Measurements from ENCODE around the gene FCRL6. TPM values are rescaled to one million over a fixed set of nuclear protein-coding genes. Genes with fewer than 3 reads are reported as not detected.

FCRL6 gene
- total and polyA plus RNA-seq, 2 experiments from 2014 or later: not detected

DNA sequence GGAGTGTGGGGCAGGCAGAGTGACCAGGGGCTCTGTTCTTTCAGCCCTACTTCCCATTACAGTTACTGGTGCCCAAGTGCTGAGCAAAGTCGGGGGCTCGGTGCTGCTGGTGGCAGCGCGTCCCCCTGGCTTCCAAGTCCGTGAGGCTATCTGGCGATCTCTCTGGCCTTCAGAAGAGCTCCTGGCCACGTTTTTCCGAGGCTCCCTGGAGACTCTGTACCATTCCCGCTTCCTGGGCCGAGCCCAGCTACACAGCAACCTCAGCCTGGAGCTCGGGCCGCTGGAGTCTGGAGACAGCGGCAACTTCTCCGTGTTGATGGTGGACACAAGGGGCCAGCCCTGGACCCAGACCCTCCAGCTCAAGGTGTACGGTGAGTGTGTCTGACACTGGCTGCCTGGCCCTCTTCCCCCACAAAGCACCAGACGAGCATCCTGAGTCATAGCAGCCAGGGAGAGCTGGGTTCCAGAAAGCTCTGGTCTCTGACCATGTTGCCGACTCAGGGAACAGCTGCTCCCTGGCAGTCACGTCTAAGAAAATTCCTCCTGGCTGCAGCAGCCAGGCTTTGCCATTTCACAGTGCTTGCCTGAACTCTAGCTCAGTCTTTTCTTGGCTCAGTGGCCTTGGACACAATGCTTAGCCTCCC, 27.8 kb downstream of the FCRL6 start:
- H3K36me3 ChIP-seq (ENCODE audit: low read depth): no peaks in the 10 kb centered on the region
- no peak overlapping the region for H3K9ac ChIP-seq
- in situ Hi-C loops (cut with MboI): no loop called here
- no peaks in the 10 kb centered on the region for H4K20me1 ChIP-seq (ENCODE audit: insufficient read depth)
- H3K4me2 ChIP-seq (ENCODE audit: unreplicated experiment): no peak overlapping the region
- peaks cover 9% of the 10 kb centered on the region for H3F3A ChIP-seq (ENCODE audit: insufficient read depth)
- no peaks in the 10 kb centered on the region for H3K9me3 ChIP-seq (ENCODE audit: low read depth)
- peak; percentile 87 for DNase-seq
- H3K4me1 ChIP-seq (ENCODE audit: insufficient read depth): peaks cover 8% of the 10 kb centered on the region
- H3K27ac ChIP-seq: peak overlapping the region; percentile 51
- H3K27me3 ChIP-seq (replicated peaks; ENCODE audit: insufficient read depth): no peaks in the 10 kb centered on the region
- no peak overlapping the region for H3K4me3 ChIP-seq
- TF ChIP-seq EZH2phosphoT487 (IDR thresholded peaks at IDR 0.05; ENCODE audit: insufficient read depth, low read depth) (no peak), EZH2 (IDR thresholded peaks at IDR 0.05; ENCODE audit: insufficient read depth, poor library complexity, severe bottlenecking) (no peak)
- H3K9me2 ChIP-seq (ENCODE audit: insufficient read depth): no peaks in the 10 kb centered on the region
- 61 to 63% methylated on average over 18 of the region's 18 CpGs for WGBS, 2 experiments (ENCODE audit: low coverage in 1 of 2, low lambda C conversion rate in 2 of 2, missing lambda C conversion rate in 2 of 2)
- no peak overlapping the region for H2AFZ ChIP-seq
- no peaks in the 10 kb centered on the region for H3K79me2 ChIP-seq (ENCODE audit: insufficient read depth)

DNA sequence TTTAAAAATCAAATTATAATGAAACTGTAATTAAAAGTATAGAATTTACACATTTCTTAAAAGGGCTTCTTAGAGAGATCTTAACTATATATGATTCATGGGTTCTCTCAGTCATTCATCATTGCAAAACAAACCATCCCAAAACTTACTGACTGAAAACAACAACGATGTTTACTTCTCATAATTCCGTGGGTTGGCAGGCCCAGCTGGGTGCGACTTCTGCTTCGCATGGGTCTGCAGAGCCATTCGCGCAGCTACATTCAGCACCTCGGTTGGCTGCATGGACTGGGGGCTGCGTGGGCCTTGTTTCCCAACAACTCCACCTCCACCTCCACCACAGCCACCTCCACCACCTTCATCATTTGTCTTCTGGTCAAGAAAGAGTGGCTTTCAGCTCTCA, 28.6 kb downstream of the FCRL6 start:
- H3K4me2 ChIP-seq (ENCODE audit: unreplicated experiment): no peak overlapping the region
- H3K4me3 ChIP-seq: no peak overlapping the region
- H3K4me1 ChIP-seq (ENCODE audit: insufficient read depth): peaks cover 8% of the 10 kb centered on the region
- H2AFZ ChIP-seq: no peak overlapping the region
- peaks cover 9% of the 10 kb centered on the region for H3F3A ChIP-seq (ENCODE audit: insufficient read depth)
- H3K9ac ChIP-seq: no peak overlapping the region
- H4K20me1 ChIP-seq (ENCODE audit: insufficient read depth): no peaks in the 10 kb centered on the region
- no peaks in the 10 kb centered on the region for H3K36me3 ChIP-seq (ENCODE audit: low read depth)
- no peak for TF ChIP-seq EZH2 (IDR thresholded peaks at IDR 0.05; ENCODE audit: insufficient read depth, poor library complexity, severe bottlenecking)
- no peak for TF ChIP-seq EZH2phosphoT487 (IDR thresholded peaks at IDR 0.05; ENCODE audit: insufficient read depth, low read depth)
- no peaks in the 10 kb centered on the region for H3K9me3 ChIP-seq (ENCODE audit: low read depth)
- H3K27ac ChIP-seq: peak overlapping the region; percentile 51; the same call in 1 of the 2 replicates
- DNase-seq: no peak
- no peaks in the 10 kb centered on the region for H3K9me2 ChIP-seq (ENCODE audit: insufficient read depth)
- no peaks in the 10 kb centered on the region for H3K27me3 ChIP-seq (replicated peaks; ENCODE audit: insufficient read depth)
- 86% methylated on average over 8 of the region's 8 CpGs for WGBS, 2 experiments (ENCODE audit: low coverage in 1 of 2, low lambda C conversion rate in 2 of 2, missing lambda C conversion rate in 2 of 2)
- in situ Hi-C loops (cut with MboI): no loop called here
- H3K79me2 ChIP-seq (ENCODE audit: insufficient read depth): no peaks in the 10 kb centered on the region

GRCh38 chr1:159831412-159832141, 29.4 kb downstream of the FCRL6 start:
- H3K4me2 ChIP-seq (ENCODE audit: unreplicated experiment): no peak overlapping the region
- H3K27ac ChIP-seq: no peak overlapping the region
- H3K9me2 ChIP-seq (ENCODE audit: insufficient read depth): no peaks in the 10 kb centered on the region
- H3K36me3 ChIP-seq (ENCODE audit: low read depth): no peaks in the 10 kb centered on the region
- H3K27me3 ChIP-seq (replicated peaks; ENCODE audit: insufficient read depth): no peaks in the 10 kb centered on the region
- H3K79me2 ChIP-seq (ENCODE audit: insufficient read depth): no peaks in the 10 kb centered on the region
- no peaks in the 10 kb centered on the region for H3K9me3 ChIP-seq (ENCODE audit: low read depth)
- peaks cover 8% of the 10 kb centered on the region for H3K4me1 ChIP-seq (ENCODE audit: insufficient read depth)
- TF ChIP-seq EZH2phosphoT487 (IDR thresholded peaks at IDR 0.05; ENCODE audit: insufficient read depth, low read depth) (no peak), EZH2 (IDR thresholded peaks at IDR 0.05; ENCODE audit: insufficient read depth, poor library complexity, severe bottlenecking) (no peak)
- no peak overlapping the region for H3K4me3 ChIP-seq
- H2AFZ ChIP-seq: no peak overlapping the region
- H3K9ac ChIP-seq: no peak overlapping the region
- DNase-seq: no peak
- 31 to 33% methylated on average over 7 of the region's 7 CpGs for WGBS, 2 experiments (ENCODE audit: low coverage in 1 of 2, low lambda C conversion rate in 2 of 2, missing lambda C conversion rate in 2 of 2)
- in situ Hi-C loops (cut with MboI): no loop called here
- no peaks in the 10 kb centered on the region for H4K20me1 ChIP-seq (ENCODE audit: insufficient read depth)
- H3F3A ChIP-seq (ENCODE audit: insufficient read depth): peaks cover 9% of the 10 kb centered on the region

GRCh38 chr1:159832309-159832708, 30.1 kb downstream of the FCRL6 start:
- Histone ChIP-seq H3K4me3 (no peak overlapping the region), H3K4me1 (ENCODE audit: insufficient read depth) (peaks cover 8% of the 10 kb centered on the region), H3K27ac (no peak overlapping the region), H3K27me3 (replicated peaks; ENCODE audit: insufficient read depth) (no peaks in the 10 kb centered on the region), H3K79me2 (ENCODE audit: insufficient read depth) (no peaks in the 10 kb centered on the region), H3K9ac (no peak overlapping the region), H3K9me3 (ENCODE audit: low read depth) (no peaks in the 10 kb centered on the region), H2AFZ (no peak overlapping the region), H3F3A (ENCODE audit: insufficient read depth) (peaks cover 9% of the 10 kb centered on the region), H4K20me1 (ENCODE audit: insufficient read depth) (no peaks in the 10 kb centered on the region), H3K36me3 (ENCODE audit: low read depth) (no peaks in the 10 kb centered on the region), H3K4me2 (ENCODE audit: unreplicated experiment) (no peak overlapping the region), H3K9me2 (ENCODE audit: insufficient read depth) (no peaks in the 10 kb centered on the region)
- TF ChIP-seq EZH2phosphoT487 (IDR thresholded peaks at IDR 0.05; ENCODE audit: insufficient read depth, low read depth) (no peak), EZH2 (IDR thresholded peaks at IDR 0.05; ENCODE audit: insufficient read depth, poor library complexity, severe bottlenecking) (no peak)
- DNase-seq: no peak
- 77 to 82% methylated on average over 2 of the region's 2 CpGs for WGBS, 2 experiments (ENCODE audit: low coverage in 1 of 2, low lambda C conversion rate in 2 of 2, missing lambda C conversion rate in 2 of 2)
- in situ Hi-C loops (cut with MboI): no loop called here
